Endodermal cell (in vitro differentiated cells): ENCODE data around the gene GNPDA1. TPM values are rescaled to one million over a fixed set of nuclear protein-coding genes. Genes with fewer than 3 reads are reported as not detected.

ENCODE experiments used
- DNase-seq: peaks from one replicate; pipeline ENCODE4 v3.0.0-alpha.2; 2017
- H3K27ac ChIP-seq: 2 replicates; pipeline ENCODE4 v1.5.1; 2013; ENCODE audit warnings: mild to moderate bottlenecking, low read depth, low read length, moderate library complexity
- H3K27me3 ChIP-seq: 2 replicates; pipeline ENCODE4 v1.6.1; 2013; ENCODE audit warnings: mild to moderate bottlenecking, low read length, moderate library complexity; ENCODE audit not compliant: insufficient read depth, control insufficient read depth, poor library complexity, severe bottlenecking
- H3K36me3 ChIP-seq: 2 replicates; pipeline ENCODE4 v1.7.0; 2013; ENCODE audit warnings: mild to moderate bottlenecking, low read length, moderate library complexity; ENCODE audit not compliant: control insufficient read depth, insufficient read depth
- H3K4me1 ChIP-seq: one replicate; pipeline ENCODE4 v1.7.0; 2013; ENCODE audit warnings: low read length; ENCODE audit not compliant: control insufficient read depth, insufficient read depth
- H3K4me3 ChIP-seq: 2 replicates; pipeline ENCODE4 v1.5.1; 2013; ENCODE audit warnings: mild to moderate bottlenecking, low read length, moderate library complexity
- H3K9ac ChIP-seq: 2 replicates; pipeline ENCODE4 v1.6.1; 2013; ENCODE audit warnings: mild to moderate bottlenecking, low read length, moderate library complexity; ENCODE audit not compliant: poor library complexity, severe bottlenecking; ENCODE audit errors: extremely low read depth
- H3K9me3 ChIP-seq: 2 replicates; pipeline ENCODE4 v1.6.1; 2013; ENCODE audit warnings: mild to moderate bottlenecking, low read length, moderate library complexity; ENCODE audit not compliant: control insufficient read depth
- H3K27ac Mint-ChIP-seq: 2 replicates; pipeline ENCODE4 v1.8.0; 2020; ENCODE audit warnings: mixed read lengths
- H3K27me3 Mint-ChIP-seq: 2 replicates; pipeline ENCODE4 v1.8.0; 2021; ENCODE audit warnings: mild to moderate bottlenecking, mixed read lengths; ENCODE audit not compliant: insufficient read depth
- H3K36me3 Mint-ChIP-seq: 2 replicates; pipeline ENCODE4 v1.8.0; 2020; ENCODE audit warnings: low read depth, mixed read lengths
- H3K4me1 Mint-ChIP-seq: 2 replicates; pipeline ENCODE4 v1.8.0; 2020; ENCODE audit warnings: mixed read lengths
- H3K4me3 Mint-ChIP-seq: 2 replicates; pipeline ENCODE4 v1.8.0; 2020; ENCODE audit warnings: mild to moderate bottlenecking, moderate library complexity, mixed read lengths
- H3K9me3 Mint-ChIP-seq: 2 replicates; pipeline ENCODE4 v1.8.0; 2020; ENCODE audit warnings: mild to moderate bottlenecking, mixed read lengths
- CTCF ChIP-seq: fragments of 200-600 bp; sonication (generic); conservative IDR thresholded peaks from 2 replicates; pipeline ENCODE4 v1.5.0; 2021; ENCODE audit warnings: antibody characterized with exemption, mild to moderate bottlenecking
- WGBS, 2 experiments: methylation state at CpG; one replicate each; pipeline versions ENCODE4 v1.1.5 to v1.1.7; 2013; ENCODE audit warnings: missing lambda C conversion rate in 2 of 2, mixed read lengths in 1 of 2; ENCODE audit not compliant: insufficient coverage in 1 of 2, insufficient read length in 1 of 2; 5-methylcytosine and 5-hydroxymethylcytosine counted together
- total RNA-seq, 2 donors: library from RNA; stranded (reverse); fragmentation: NEBNext Ultra II Directional in 1 of 2; extraction: Animal tissue kit (Norgen Biotek cat#: 25700) in 1 of 2; gene quantifications; 2 replicates in 1 of 2; 3 replicates in 1 of 2; pipeline ENCODE4 v1.2.1, GENCODE V29; 2021

Gene GNPDA1
- total RNA-seq, 2 donors from 2014 or later = 90.9 to 118 TPM

DNA sequence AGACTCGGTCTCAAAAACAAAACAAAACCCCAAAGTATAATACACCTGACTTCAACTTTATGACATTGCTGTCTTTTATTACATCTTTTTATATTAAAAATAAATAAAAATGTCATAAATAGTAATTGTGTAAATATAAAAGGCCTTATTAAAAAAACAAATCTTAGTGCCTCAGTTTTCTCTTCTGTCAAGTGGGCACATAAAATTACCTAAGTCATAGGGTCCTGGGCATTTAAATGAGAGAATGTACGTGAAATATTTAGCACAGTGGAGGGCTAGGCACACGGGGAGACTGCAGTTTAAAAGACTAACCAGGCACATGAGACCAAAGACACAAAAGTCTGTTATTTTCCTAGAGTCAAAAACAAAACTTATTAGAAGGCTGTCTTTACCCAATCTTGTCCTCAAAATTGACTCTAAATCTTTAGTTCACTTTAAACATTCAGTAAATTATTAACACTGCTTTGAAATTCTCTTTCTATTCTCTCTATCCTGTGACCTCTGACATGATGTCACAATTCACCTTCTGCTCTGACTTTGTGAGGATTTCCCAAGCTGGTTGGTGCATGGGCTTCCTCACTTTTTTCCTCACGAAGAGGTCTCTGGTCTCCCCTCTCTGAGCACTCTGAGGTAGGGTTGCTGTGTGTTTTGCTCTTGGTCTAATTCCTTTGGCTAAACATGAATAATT is 46.4 kb downstream of the GNPDA1 start:
- H3K36me3 ChIP-seq = peaks cover 11% of the 10 kb centered on the region
- H3K4me3 ChIP-seq = no peak overlapping the region
- TF ChIP-seq CTCF = no peak
- no peaks in the 10 kb centered on the region for H3K9me3 ChIP-seq
- no peaks in the 10 kb centered on the region for H3K27me3 Mint-ChIP-seq
- no peak overlapping the region for H3K27ac ChIP-seq
- peaks cover 10% of the 10 kb centered on the region for H3K4me1 Mint-ChIP-seq
- H3K9ac ChIP-seq = no peak overlapping the region
- no peak for DNase-seq
- peaks cover 3% of the 10 kb centered on the region for H3K36me3 Mint-ChIP-seq
- no peak overlapping the region for H3K4me3 Mint-ChIP-seq
- no peaks in the 10 kb centered on the region for H3K27me3 ChIP-seq
- 78 to 89% methylated on average over 3 to 4 of the region's 4 CpGs for WGBS, 2 experiments
- H3K4me1 ChIP-seq = no peaks in the 10 kb centered on the region
- no peaks in the 10 kb centered on the region for H3K9me3 Mint-ChIP-seq
- H3K27ac Mint-ChIP-seq = no peak overlapping the region

DNA sequence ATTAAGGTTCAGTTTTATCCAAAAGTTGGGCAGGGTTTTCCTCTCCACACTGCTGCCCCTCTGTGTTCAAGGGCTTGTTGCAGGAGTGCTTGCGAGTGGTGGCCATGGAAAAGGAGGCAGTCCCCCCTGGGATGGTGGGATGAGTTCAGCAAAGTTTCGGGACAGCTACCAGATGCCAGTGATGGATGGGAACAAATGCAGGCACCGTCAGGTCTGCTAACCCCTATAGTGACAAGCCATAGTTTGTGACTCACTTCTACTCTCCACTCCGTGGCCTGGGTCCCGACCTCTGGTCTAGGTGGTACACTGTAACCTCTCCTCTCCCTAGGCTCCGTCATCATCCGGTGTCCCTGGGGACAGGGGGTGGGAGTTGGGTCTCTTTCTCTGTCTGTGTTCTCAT is 47.8 kb downstream of the GNPDA1 start:
- Histone ChIP-seq H3K9me3 (no peaks in the 10 kb centered on the region), H3K4me1 (no peaks in the 10 kb centered on the region), H3K4me3 (no peak overlapping the region), H3K9ac (no peak overlapping the region), H3K27me3 (no peaks in the 10 kb centered on the region), H3K36me3 (no peaks in the 10 kb centered on the region), H3K27ac (no peak overlapping the region)
- no peak for DNase-seq
- Mint-ChIP-seq H3K27me3 (no peaks in the 10 kb centered on the region), H3K36me3 (no peaks in the 10 kb centered on the region), H3K4me1 (peaks cover 15% of the 10 kb centered on the region), H3K9me3 (no peaks in the 10 kb centered on the region), H3K27ac (no peak overlapping the region), H3K4me3 (no peak overlapping the region)
- 66 to 70% methylated on average over 4 to 7 of the region's 7 CpGs for WGBS, 2 experiments
- TF ChIP-seq CTCF = no peak

- 80 to 91% methylated on average over 3 of the region's 3 CpGs for WGBS, 2 experiments
- H3K4me1 Mint-ChIP-seq = peaks cover 14% of the 10 kb centered on the region
- peaks cover 1% of the 10 kb centered on the region for H3K27me3 Mint-ChIP-seq
Measured at GRCh38 chr5:141963701-141964100, 49.1 kb downstream of the GNPDA1 start.

More at GRCh38 chr5:141963701-141964100, 49.1 kb downstream of the GNPDA1 start:
- H3K4me1 ChIP-seq = no peaks in the 10 kb centered on the region
- no peaks in the 10 kb centered on the region for H3K36me3 Mint-ChIP-seq
- no peak overlapping the region for H3K4me3 Mint-ChIP-seq
- H3K9ac ChIP-seq = no peak overlapping the region
- H3K9me3 Mint-ChIP-seq = no peaks in the 10 kb centered on the region
- no peaks in the 10 kb centered on the region for H3K9me3 ChIP-seq
- no peak overlapping the region for H3K27ac ChIP-seq
- H3K27ac Mint-ChIP-seq = no peak overlapping the region
- no peak overlapping the region for H3K4me3 ChIP-seq
- DNase-seq = no peak
- H3K36me3 ChIP-seq = no peaks in the 10 kb centered on the region
- H3K27me3 ChIP-seq = no peaks in the 10 kb centered on the region
- TF ChIP-seq CTCF = no peak
